GM18907 (cell line): Measurements from ENCODE around the gene TRAK1.

Source experiments
- ATAC-seq: cut with Tn5 transposase; IDR thresholded peaks from one replicate; pipeline ENCODE4 v1.9.1; 2021; ENCODE audit warnings: mild to moderate bottlenecking, moderate library complexity; ENCODE audit not compliant: unreplicated experiment

TRAK1 gene

DNA sequence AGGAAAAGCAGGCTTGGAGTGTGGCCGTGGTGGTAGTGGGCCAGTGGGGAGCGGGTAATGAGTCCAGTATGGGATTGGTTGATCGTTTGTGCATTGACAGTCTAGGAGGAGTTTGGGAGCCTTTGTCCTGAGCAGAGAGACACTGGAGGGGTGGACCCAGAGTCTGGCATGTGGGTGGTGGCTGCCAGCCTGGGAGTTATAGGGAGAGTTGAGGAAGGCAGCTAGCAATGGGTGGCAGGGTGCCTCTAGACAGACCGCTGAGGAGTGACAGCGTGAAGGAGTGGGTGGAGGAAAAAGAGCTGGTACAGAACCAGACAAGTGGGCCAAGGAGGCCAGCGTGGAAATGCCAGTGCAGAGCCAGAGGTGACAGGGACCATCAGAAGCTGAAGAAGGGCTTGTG, 176.7 kb downstream of the TRAK1 start:
- ATAC-seq, result no peak

DNA sequence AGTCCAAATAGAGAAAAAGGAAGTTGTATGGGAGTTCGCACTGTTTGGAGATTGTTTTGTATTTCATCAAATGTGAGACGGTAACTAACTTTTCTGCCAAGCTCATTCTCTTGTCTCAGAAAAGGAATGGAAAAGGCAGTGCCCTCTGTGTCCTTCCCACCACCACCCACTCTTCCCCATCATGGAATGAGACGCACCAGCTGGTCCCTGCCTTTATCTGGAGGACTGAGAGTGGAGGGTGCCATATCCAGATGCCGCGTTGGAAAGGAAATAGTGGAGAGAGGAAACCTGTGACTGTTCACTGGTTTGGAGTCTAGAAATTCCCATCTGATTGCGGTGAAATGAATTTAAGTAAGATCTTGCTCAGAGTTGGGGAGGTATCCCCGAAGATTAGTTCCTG, 178.5 kb downstream of the TRAK1 start:
- ATAC-seq, result no peak

DNA sequence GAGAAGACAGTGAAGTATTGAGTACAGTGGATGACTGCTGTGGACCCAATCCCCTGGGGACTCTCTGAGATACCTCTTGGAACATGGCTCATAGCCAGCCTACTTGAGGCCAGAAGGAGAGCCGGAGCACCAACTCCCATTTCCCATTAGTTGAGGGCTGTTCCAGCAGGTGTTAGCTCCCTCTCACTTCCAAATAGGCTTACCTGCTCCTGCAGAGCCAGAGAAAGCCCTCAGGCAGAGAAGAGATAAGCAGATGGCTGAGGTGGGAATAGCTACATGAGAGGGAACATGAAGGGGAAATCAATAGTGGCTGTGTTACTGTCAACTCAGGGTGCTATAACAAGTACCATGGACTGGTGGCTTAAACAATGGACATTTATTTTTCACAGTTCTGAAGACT, 179.4 kb downstream of the TRAK1 start:
- ATAC-seq, result no peak

DNA sequence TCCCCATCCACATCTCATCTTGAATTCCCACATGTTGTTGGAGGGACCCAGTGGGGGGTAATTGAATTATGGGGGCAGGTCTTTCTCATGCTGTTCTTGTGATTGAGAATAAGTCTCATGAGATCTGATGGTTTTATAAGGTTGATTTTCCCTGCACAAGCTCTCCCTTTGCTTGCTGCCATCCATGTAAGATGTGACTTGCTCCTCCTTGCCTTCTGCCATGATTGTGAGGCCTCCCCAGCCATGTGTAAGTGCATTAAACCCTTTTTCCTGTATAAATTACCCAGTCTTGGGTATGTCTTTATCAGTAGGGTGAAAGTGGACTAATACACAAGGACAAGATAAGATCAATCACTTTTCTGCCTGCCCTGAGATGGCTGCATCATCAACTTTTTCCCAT, 180.6 kb downstream of the TRAK1 start:
- no peak for ATAC-seq

DNA sequence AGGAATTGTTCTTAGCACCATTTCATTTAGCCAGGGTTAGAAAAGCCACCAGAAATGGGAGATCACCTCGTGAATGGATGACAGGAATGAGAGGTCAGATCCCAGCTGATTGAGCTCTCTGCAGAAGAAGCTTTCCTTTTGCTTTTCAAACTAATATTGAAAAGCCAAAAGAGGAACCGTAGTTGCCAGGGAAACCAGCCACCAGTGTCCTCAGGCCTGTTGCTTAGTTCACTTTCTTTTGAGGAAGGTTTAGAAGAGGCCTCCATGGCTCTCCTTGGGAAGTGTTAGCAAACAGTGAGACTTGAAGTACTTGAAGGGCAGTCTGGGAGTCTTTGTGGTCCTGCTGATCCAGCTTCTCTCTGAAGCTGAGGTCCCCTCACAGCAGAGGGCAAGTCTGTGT, 182.2 kb downstream of the TRAK1 start:
- ATAC-seq, result no peak

DNA sequence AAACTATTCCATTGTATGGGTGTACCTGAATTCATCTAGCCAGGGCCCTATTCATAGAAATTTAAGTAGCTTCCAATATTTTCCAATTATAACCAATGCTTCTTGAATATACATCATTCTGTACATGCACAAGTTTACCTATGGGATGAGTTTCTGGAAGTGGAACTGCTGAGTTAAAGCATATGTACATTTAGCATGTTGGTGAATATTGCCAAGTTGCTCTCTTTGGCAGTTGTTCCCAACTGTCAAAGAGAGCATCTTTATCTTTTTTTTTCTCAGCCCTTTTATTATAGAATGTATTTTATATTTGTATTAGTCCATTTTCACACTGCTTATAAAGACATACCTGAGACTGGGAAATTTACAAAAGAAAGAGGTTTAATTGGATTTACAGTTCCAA, 183.1 kb downstream of the TRAK1 start:
- no peak for ATAC-seq

DNA sequence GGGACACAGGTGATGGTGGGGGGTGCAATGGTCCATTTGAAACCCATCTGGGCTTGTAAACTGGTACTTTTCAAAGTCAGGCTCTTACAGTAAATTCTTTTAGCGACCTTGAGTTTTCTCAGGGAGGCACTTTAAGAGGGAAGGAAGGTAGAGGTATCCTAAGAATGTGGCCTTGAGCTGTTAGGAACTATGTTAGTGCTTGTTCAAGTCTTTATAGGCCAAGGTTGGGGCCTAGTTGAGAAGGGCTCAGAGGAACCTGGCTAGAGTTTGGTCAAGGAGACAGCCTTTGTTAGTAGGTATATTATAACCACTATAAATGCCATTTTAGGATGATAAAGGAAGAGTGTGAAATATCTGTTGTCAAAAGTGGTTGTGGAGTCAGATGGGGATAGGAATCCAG, 184.1 kb downstream of the TRAK1 start:
- ATAC-seq, result no peak
